GM18909 (cell line): ENCODE results near the gene GABRB2.
A peak's percentile ranks its signal among the peaks of the same experiment; 100 is the strongest.
"Not testable (repeated sequence)": the region's sequence is repeated elsewhere in the genome, so short reads cannot be mapped to it uniquely, and the experiment has no call there.

Experiments used
- ATAC-seq: cut with Tn5 transposase; IDR thresholded peaks from one replicate; pipeline ENCODE4 v1.9.1; 2021; ENCODE audit warnings: mild to moderate bottlenecking; ENCODE audit not compliant: unreplicated experiment, poor library complexity

The GABRB2 gene

DNA sequence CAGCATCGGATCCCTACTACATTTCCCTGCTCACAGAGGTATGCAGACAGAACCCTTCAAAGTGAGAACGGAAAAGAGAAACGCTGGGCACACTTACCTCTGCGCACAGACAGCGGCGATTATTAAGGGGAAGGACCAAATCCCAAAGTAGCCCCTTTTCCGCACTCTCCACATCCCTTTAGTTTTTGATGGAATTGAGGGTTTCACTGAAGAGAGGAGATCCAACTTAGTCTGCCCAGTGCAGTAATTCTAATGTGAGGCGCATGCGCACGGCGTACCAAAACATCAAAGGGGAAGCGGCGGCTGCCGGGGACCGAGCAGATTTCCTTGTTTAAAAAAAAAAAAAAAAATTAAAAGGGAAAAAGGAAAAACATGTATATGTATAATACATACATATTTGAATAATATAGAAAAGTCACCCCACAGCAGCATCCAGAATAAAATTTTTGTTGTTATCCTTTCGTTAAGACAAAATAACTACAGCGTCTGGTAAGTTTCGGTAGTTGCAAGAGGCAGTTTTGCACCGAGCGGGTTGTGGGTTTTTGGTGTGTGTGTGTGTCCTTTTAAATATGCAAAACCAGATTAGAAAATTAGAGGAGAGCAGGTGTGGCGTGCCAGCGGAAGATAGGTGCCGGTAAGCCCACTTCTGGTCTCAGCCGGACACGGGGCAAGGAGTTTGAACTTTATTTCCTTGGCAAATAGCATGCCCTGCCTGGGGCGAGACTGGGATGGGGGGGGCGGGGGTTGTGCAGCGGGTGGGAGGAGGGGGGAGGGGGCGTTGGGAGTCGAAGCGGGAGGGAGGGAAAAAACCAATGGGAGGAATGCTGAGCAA is at the start of gene GABRB2:
GABRB2 (minus strand) TSS at position 256 of the 832 bp plus-strand sequence; CDS start at position 174, 82 bp downstream.
- peak; percentile 75 for ATAC-seq

DNA sequence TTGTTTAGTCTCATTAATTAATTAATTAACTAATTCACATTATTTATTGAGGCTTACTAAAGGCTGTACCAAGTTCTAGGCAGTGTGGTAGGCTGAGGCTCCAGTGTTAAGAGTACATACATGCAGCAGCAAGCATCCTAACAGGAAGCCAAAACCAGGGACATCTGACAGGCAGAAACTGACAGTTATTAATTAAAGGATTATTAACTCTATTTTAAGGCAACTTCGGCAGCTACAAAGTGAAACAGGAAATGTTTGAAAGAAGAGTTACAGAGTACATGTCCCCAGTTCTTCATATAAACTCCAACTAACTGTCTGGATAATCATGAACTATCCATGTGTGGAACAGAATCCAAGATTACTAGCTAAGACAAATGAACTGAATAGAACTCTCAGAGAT is 39.3 kb upstream of the GABRB2 start:
- ATAC-seq = peak; percentile 50

DNA sequence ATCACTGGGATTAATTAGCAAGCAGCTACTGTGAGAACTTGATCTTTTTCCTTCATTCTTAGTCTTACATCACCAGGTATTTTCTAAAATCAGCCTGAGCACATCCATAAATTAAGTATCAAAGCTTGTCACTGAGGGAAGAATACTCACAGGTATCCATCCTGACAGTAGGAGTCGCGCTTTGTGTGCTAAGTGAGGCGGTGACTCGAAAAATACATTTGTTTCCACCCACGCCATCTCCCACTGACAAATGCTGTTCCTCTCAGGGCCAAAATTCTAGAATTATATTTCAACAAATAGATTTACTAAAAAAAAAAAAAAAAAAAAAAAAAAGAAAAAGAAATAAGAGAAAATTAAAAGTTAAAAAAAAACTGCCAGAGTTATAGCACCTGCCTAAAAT is 34.1 kb upstream of the GABRB2 start:
- no peak for ATAC-seq

DNA sequence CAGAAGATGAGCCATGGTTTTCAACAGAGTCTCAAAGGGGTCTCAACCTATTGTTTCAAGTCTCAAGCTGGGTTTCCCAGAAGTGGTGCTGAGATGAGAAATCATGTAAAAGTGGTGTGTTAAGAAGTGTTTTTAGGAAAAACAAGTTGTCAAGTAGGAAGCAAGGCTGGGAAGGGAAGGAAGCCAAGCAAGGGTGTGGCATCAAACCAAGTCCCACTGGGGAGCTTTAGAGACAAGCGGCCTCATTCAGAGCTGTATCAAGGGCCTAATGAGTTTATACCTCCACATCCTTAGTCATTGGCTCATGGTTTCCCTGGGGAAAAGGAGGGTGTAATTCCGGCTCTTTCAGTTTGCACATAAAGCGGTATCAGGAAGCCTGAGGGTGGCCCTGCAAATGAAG is 26.4 kb upstream of the GABRB2 start:
- ATAC-seq = no peak

DNA sequence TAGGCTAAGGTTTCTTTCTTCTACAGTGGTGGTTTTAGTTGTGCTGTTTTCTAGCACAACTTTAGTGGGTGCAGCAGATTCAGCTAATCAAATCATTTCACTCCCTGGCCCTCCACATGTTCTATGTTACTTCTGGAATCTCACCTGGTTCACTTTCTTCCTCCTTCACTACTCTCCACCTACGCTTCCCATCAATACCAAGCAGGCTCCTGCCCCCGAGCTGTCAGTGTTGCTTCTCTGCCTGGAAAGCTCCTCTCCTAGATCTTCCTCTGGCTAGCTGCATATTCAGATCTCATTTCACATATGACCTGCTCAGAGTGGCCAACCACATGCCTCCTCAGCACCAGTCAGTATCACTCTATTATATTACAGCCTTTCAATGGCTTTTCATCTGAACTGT is 19.6 kb upstream of the GABRB2 start:
- ATAC-seq = no peak

DNA sequence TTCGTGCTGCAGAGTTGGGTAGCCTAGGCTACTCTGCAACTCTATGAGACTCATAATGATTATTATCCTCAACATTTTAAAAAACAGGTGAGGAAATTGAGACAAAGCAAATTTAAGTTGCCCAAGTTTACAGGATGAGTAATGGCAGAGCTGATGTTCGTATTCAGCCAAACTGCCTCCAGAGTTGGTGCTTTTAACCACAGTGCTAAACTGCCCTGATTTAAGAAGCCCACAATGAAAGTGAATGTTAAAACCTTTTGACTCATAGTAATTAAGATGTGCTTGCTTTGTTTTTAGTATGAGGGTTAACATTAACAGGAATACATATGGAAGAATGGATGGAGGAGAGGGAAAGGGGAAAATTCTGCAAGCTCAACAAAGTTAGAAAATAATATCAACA is 15.9 kb upstream of the GABRB2 start:
- no peak for ATAC-seq

DNA sequence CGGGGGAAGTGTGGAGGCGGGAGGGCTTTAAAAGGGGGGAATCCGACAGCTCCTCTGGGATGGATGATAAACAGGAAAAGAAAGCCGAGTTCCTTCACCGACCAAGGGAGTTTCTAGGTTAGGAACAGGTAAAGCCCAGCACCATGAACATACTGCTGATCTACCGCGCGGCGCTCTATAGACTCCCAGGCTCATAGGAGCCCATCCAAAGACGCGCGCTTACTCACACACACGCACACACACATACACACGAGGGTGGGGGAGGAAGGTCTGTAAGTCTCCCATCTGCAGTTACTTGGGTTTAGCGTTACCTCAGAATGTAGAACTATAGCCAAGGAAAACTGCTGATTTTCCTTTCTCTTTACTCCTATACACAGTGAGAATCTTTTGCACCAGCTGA is 2.6 kb upstream of the GABRB2 start:
- ATAC-seq = no peak

DNA sequence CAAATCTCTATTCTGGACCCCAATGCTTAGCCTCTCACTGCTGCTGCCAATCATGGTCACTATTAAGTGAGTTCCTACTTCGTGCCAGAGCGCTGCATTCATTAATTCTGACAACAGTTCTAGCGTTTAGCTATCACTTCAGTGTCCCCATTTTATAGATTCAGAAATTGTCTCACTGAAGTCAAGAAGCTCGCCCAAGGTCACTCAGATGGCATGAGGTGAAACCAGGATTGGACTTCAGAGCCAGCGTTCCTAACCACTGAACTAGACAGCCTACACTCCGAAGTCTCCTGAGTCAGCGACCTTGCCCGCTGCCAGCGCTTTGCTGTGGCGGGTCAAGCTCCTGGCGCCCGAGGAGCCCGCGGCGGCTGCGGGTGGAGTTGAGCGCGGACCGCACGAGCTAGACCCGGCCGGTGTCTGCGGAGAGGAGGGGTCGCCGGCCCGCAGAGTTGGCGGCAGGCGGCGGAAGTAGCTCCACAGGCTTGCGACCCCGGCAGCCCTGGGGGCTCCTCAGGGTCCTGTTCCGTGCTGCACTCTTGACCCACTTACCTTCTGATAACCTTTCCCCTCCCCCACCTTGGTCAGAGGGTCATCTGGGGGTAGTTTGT is 2.1 kb upstream of the GABRB2 start:
- ATAC-seq = no peak

DNA sequence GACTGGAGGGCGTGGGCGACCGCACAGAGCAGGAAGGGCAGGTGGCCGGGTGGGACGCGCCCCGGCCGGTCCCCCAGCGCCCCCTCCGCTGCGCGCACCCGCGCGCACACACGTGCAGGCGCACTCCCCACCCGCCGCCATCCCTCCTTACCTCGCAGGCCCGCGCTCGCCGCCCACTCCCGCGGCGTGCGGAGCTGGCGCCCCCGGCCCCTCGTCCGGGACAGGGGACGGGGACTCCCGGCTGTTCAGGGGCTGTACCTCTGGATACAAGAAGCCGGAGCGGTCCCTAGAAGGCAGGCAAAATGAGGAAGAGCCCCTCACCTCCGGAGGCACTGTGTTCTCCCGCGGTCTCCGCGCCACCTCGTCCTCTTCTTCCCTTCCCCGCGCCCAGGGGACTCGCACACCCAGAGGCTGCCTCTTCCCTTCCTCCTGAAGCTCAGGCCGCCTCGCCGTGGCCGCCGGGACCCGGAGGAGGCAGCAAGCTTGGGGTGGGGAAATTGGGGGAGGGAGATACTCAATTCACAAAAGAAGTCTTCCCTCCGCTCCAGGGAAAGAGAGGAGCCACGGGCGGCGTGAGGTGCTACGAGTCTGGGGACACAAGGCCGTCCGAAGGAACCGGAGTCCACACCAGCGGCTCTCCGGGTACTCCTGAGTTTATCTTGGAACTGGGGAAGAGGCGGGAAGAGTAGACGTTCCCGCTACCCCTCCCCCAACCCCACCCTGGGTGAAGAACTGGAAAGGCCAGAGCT is 1.4 kb upstream of the GABRB2 start:
- ATAC-seq = no peak

DNA sequence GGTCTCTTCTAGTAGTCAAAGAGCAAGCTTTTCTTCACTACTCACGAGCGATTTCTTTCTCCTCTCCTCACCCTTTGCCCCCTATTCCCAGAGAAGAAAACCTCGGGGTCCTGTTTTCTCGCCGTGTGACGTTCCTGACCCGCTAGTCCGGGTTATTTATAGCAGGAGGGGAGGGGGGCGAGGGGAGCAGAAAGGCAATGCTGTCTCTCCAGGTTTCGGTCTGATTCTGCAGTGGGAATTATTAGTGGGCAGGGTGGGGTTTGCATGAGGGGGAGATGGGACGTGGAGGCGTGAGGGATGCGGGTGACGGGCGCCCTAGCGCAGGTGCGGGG is 847 bp upstream of the GABRB2 start:
- no peak for ATAC-seq

DNA sequence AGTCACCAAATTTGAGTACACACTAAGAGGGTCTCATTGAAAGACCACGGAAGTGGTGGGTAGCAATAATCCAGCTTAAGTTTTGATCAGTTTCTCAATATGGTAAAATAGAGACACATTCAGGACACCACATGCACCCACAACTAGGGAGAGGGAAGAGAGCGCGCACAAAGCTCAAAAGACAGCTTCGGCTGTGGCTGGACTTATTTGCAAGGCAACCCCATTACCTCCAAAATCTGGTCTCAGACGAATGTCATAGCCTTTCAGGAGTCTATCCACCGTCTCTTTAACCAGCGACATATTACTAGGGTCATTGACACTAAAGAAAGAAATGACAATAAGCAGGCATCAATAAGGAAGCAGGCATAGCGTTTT is 443 bp downstream of the GABRB2 start:
- ATAC-seq = peak; percentile 6

DNA sequence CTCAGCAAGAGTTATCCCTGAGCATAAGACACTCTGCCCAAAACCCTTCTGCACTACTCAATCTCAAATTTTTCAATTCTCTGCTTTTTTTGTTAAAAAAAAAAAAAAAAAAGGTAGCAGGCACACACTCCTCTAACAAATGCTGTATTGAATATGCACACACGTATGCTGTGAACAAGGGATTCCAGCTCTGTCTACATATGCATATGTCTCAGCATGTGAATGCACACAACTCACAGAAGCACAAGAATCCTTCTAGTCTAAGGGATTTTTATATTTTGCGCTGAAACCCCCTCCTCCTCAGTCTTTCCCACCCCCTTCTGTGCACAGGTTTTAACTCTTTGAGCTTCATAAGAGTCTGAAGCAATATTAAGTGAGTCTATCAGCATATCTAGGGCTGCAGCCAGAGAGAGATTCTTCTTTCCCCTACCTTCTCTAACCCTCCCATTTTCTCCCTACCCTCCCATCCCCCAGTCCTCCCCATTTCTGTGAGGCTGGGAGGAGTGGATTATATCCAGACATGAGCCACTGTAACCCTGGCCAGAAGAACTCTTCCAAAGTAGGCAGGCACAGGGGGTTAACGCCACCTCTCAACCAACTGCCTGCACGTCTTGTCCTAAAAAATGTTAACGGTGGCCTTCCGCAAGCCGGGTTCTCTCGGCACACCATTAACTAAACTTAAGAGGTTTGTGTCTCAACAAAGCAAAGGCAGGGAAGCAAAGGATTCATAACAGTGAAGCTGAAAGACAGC is 1.0 kb downstream of the GABRB2 start:
- ATAC-seq = no peak

DNA sequence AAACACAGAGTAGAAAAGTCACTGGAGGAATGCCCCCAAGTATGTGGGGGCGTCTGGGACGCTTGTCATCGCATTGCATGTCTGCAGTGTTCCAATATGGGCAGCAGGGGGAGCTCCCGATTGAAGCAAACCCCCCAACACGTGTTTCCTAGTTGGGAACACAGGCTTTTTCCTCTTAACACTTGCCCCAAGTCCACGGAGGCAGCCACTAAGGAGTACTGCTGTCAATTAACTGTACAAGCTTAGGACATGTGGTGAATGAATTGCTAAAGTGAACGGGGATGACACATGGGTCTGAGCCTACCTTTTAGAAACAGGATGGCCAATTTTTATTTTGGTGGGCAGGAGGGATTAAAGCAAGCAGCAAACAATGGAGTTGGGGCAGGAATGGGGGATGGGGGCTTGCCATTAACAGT is 2.2 kb downstream of the GABRB2 start:
- ATAC-seq = peak; percentile 61

DNA sequence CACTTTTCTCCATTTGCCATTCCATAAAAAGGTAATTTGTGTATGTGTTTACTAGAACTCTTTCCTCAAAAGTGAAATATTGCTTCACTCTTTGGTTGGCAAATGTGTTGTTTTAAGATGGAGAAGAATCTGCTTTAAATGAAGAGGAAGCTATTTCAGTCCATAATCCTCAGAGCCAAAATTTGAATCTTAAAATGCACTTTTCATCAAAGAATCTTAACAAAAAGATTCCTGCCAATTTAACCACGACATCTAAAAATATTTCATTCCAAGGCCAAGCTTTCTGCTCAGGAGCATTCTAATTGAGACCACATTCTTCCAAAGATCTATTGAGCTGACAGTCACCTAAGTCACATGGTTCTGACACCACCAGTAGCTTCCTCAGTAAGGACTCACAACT is 7.5 kb downstream of the GABRB2 start:
- no peak for ATAC-seq

DNA sequence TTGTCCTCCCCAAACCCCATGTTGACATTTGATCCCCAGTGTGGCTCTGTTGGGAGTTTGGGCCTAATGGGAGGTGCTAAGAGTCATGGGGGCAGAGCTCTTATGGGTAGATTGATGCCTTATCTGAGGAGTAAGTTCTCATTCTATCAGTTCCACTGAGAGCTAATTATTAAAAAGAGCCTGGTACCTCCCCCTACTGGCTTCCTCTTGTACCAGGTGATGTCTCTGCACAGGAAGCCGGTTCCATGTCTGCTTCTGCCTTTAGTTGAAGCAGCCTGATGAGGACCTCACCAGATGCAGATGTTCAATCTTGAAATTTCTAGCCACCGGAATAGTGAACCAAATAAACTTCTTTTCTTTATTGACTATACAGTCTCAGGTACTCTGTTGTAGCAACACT is 10.8 kb downstream of the GABRB2 start:
- peak; percentile 82 for ATAC-seq

DNA sequence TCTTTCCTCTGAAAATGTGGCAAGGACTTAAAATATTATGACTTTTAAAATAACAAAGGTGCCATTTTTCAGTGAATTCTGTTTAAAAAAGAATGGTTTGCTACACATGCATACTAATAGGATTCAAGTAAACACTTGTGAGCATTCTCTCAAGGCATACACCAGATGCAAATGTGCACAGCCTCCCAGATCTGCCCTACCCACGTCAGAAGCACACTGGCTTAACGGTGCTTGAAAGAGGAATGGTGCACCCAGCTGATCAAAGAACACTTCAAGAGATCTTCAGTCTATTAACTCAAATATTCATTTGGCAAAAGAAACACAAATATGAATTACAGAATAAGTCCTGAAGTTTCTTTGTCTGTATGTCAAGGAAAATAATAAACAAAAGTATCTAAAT is 15.8 kb downstream of the GABRB2 start:
- no peak for ATAC-seq

DNA sequence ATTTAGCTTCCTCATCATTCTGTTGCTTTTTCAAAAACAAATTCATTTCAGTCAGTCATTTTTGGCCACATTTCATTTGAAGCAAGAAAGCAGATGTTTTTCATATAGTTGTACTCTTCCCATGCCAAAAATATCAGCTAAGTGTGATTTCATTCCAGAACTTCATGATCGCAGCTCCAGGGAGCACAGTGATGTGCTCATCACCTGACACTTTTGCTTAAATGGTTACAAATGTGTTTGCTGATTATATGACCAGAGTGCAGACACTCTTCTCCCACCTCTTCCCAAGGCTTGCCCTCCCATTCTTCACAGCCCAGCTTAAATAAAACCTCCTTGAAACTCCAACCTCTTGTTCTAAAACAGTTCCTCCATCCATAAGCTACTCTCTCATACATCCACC is 32.6 kb downstream of the GABRB2 start:
- no peak for ATAC-seq

DNA sequence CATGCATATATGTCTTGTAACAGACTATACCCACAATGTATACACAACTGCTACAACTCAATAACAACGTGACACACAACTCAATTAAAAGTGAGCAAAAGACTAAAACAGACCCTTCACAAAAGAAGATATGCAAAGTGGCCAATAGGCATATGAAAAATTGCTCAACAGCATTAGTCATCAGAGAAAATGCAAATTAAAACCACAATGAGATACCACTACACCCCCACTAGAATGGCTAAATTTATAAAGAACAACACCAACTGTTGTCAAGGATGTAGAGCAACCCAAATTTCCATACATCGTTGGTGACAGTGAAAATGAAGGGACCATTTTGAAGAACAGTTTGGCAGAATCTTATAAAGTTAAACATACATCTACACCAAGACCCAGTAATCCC is 38.9 kb downstream of the GABRB2 start:
- no peak for ATAC-seq

DNA sequence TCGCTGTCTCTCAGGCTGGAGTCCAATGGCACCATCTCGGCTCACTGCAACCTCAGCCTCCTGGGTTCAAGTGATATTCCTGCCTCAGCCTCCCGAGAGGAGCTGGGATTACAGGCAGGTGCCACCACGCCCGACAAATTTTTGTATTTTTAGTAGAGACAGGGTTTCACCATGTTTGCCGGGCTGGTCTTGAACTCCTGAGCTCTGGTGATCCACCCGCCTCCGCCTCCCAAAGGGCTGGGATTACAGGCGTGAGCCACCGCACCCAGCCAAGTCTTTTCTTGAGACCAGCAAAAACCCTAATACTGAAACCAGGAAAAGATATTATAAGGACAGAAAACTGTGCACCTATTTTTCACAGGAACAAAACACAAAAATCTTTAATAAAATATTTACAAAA is 41.4 kb downstream of the GABRB2 start:
- not testable (repeated sequence) for ATAC-seq

DNA sequence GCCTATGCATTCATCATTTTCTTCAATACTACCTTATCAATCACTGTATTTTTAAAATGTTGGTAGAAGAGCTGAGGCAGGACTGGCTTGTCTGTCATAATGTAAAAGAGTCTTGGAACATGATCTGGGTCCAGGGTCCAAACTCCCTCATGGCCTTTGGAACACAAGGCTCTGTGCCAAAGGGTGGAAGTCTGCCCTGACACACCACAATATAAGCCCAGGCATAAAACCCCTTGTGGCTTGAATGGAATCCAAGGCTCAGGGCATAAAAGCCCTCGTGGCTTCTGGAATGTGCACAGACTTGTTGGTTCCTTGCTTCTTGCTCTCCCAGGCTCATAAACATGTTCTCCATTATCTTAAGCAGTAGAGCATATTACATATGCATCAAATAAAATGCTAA is 48.0 kb downstream of the GABRB2 start:
- ATAC-seq = no peak

DNA sequence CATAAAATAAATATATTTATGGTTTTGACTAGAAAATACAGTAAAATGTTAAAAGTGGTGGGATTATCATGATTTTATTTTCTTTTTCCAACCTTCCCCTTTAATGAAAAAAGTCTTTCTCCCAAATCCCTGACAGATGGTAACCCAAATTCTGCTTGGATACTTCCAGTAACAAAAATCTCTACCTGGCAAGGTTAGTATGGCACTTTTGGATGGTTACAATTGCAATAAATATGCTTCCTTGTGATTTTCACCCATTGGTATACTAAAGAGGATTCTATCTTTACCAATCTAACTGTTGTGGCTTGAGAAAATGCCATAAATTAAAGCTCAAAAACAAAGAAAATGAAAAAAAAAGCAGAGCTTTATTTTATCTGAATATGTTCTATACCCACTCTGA is 62.8 kb downstream of the GABRB2 start:
- ATAC-seq = no peak
